HL-60 (cell line): ENCODE results near the gene NIT1.
A peak's percentile ranks its signal among the peaks of the same experiment; 100 is the strongest.

ENCODE experiments used
- DNase-seq, 2 experiments: peaks; one replicate each; pipeline ENCODE4 v3.0.0-alpha.2; 2010 to 2020; ENCODE audit warnings: low read depth in 1 of 2, low spot score in 1 of 2
- H3K27ac ChIP-seq: fragments of 250-450 bp; sonication (Bioruptor Pico); replicated peaks from 2 replicates; pipeline ENCODE4 v1.5.1; 2020; ENCODE audit warnings: mild to moderate bottlenecking, moderate library complexity
- H3K27me3 ChIP-seq: fragments of 250-450 bp; sonication (Bioruptor Pico); 2 replicates; pipeline ENCODE4 v1.5.1; 2021; ENCODE audit warnings: mild to moderate bottlenecking, moderate library complexity; ENCODE audit not compliant: insufficient read depth, poor library complexity, severe bottlenecking
- H3K4me3 ChIP-seq: replicated peaks from 2 replicates; pipeline ENCODE4 v1.5.1; 2011; ENCODE audit warnings: mild to moderate bottlenecking, control low read depth, low read length; ENCODE audit not compliant: insufficient read depth
- CTCF ChIP-seq: IDR thresholded peaks from one replicate; pipeline ENCODE4 v1.5.1; 2011; ENCODE audit warnings: low read length, control low read depth, inconsistent platforms; ENCODE audit not compliant: insufficient read depth
- GABPA ChIP-seq: IDR thresholded peaks from 2 replicates; pipeline ENCODE4 v1.6.1; 2012; ENCODE audit warnings: low read depth
- POLR2AphosphoS5 ChIP-seq: IDR thresholded peaks from 2 replicates; pipeline ENCODE4 v1.6.1; 2012; ENCODE audit warnings: low read depth
- REST ChIP-seq: IDR thresholded peaks from 2 replicates; pipeline ENCODE4 v1.6.1; 2012; ENCODE audit warnings: low read depth; ENCODE audit not compliant: insufficient replicate concordance
- SPI1 ChIP-seq: IDR thresholded peaks from 2 replicates; pipeline ENCODE4 v1.6.1; 2012; ENCODE audit warnings: low read depth, mild to moderate bottlenecking, borderline replicate concordance

The NIT1 gene

GRCh38 chr1:161164901-161165610 lies 47.2 kb downstream of the NIT1 start:
- Histone ChIP-seq H3K27ac (peak overlapping the region; percentile 88), H3K27me3 (no peaks in the 10 kb centered on the region), H3K4me3 (peak overlapping the region; percentile 77; the same call in 1 of the 2 replicates)
- TF ChIP-seq REST (no peak), CTCF (no peak), POLR2AphosphoS5 (no peak), GABPA (no peak), SPI1 (no peak)
- no peak for DNase-seq

GRCh38 chr1:161165742-161166668 lies 48.1 kb downstream of the NIT1 start, which contains the start of gene PPOX:
Gene PPOX, plus strand, starts transcription at chr1:161166426. Its CDS starts 422 bp downstream, at chr1:161166848.
- Histone ChIP-seq H3K4me3 (peak within 1 kb of the TSS; percentile 77), H3K27ac (peak within 1 kb of the TSS; percentile 88), H3K27me3 (no peaks in the 10 kb centered on the region)
- DNase-seq: peak; percentile 89 to 99
- TF ChIP-seq CTCF (peak; percentile 22), SPI1 (peak; percentile 21; the same call in 1 of the 2 replicates), POLR2AphosphoS5 (peak; percentile 70), GABPA (no peak), REST (no peak)

GRCh38 chr1:161166669-161167548 lies 49.0 kb downstream of the NIT1 start:
- Histone ChIP-seq H3K27ac (peak overlapping the region; percentile 88), H3K27me3 (no peaks in the 10 kb centered on the region), H3K4me3 (peak overlapping the region; percentile 77)
- DNase-seq: peak in 1 of 2 experiments; percentile 15
- no peak for TF ChIP-seq CTCF
- no peak for TF ChIP-seq REST
- TF ChIP-seq SPI1: no peak
- TF ChIP-seq POLR2AphosphoS5: no peak
- TF ChIP-seq GABPA: no peak
